Prostate gland (tissue), 2 donors: ENCODE data around the gene CHCHD3. TPM values are rescaled to one million over a fixed set of nuclear protein-coding genes. Genes with fewer than 3 reads are reported as not detected.
"Not testable (repeated sequence)": the region's sequence is repeated elsewhere in the genome, so short reads cannot be mapped to it uniquely, and the experiment has no call there.

Source experiments
- DNase-seq: peaks from one replicate; pipeline ENCODE4 v3.0.0-alpha.2; 2019; ENCODE audit warnings: low spot score
- H3K27ac ChIP-seq, 2 donors: fragments of 200-600 bp; sonication (generic); 2 replicates each; pipeline ENCODE4 v1.5.1; 2017 to 2019
- H3K27me3 ChIP-seq: fragments of 200-600 bp; sonication (generic); replicated peaks from 2 replicates; pipeline ENCODE4 v1.5.1; 2019; ENCODE audit not compliant: insufficient read depth
- H3K36me3 ChIP-seq, 2 donors: fragments of 200-600 bp; sonication (generic); 1 replicate in 1 of 2; 2 replicates in 1 of 2; pipeline versions ENCODE4 v1.5.1 to v1.8.1; 2017 to 2019
- H3K4me1 ChIP-seq: fragments of 200-600 bp; sonication (generic); replicated peaks from 2 replicates; pipeline ENCODE4 v1.5.1; 2019
- H3K4me3 ChIP-seq, 2 donors: fragments of 200-600 bp; sonication (generic); 2 replicates each; pipeline ENCODE4 v1.5.1; 2017 to 2019
- H3K9me3 ChIP-seq: fragments of 200-600 bp; sonication (generic); 2 replicates; pipeline ENCODE4 v1.5.1; 2017
- CTCF ChIP-seq, 4 experiments: fragments of 200-600 bp in 2 of 4; fragments of 450-650 bp in 2 of 4; sonication (generic) in 2 of 4; IDR thresholded peaks; 1 replicate in 3 of 4; 2 replicates in 1 of 4; pipeline ENCODE4 v1.5.1; 2016 to 2019; ENCODE audit warnings: antibody characterized with exemption in 4 of 4, mild to moderate bottlenecking in 2 of 4, moderate library complexity in 2 of 4
- POLR2A ChIP-seq: fragments of 450-650 bp; IDR thresholded peaks from one replicate; pipeline ENCODE4 v1.6.1; 2016; ENCODE audit warnings: antibody characterized with exemption, mild to moderate bottlenecking
- POLR2AphosphoS5 ChIP-seq: sonication (generic); formaldehyde crosslinking; IDR thresholded peaks from one replicate; pipeline ENCODE4 v1.6.1; 2017; ENCODE audit warnings: antibody characterized with exemption
- WGBS: methylation state at CpG from one replicate; pipeline ENCODE4 v1.1.5; 2018; 5-methylcytosine and 5-hydroxymethylcytosine counted together
- intact Hi-C: fragments of 100-400 bp; cut with DNase I; formaldehyde crosslinking; loops from one replicate; pipeline ENCODE4 v1.14.2; 2022
- total RNA-seq, 2 donors: library from RNA; depleted of rRNA; stranded (reverse); fragments of >200 nt; gene quantifications; one replicate each; pipeline ENCODE4 v1.1.0, GENCODE V29; 2016

CHCHD3 gene
- total RNA-seq, 2 donors from 2014 or later = 33.2 to 40.9 TPM

- Histone ChIP-seq H3K27me3 (no peaks in the 10 kb centered on the region), H3K9me3 (no peaks in the 10 kb centered on the region), H3K27ac (no peak overlapping the region), H3K36me3 (no peaks in the 10 kb centered on the region), H3K4me1 (no peaks in the 10 kb centered on the region), H3K4me3 (no peak overlapping the region)
- TF ChIP-seq CTCF (IDR thresholded peaks at IDR 0.05) (no peak), POLR2A (no peak), POLR2AphosphoS5 (no peak)
- WGBS = 95% methylated on average over 1 of the region's 1 CpG
- no peak for DNase-seq
- intact Hi-C loops = no loop called here
These were observed 45.6 kb downstream of the CHCHD3 start for GRCh38 chr7:133036289-133036688.

- intact Hi-C loops, H3K27ac ChIP-seq, H3K27me3 ChIP-seq, H3K4me3 ChIP-seq, H3K9me3 ChIP-seq, DNase-seq, H3K36me3 ChIP-seq, H3K4me1 ChIP-seq: not testable (repeated sequence)
- WGBS = 98% methylated on average over 10 of the region's 10 CpGs
These were observed 46.6 kb downstream of the CHCHD3 start for GRCh38 chr7:133035240-133035639.

- TF ChIP-seq CTCF (IDR thresholded peaks at IDR 0.05) (no peak), POLR2AphosphoS5 (no peak), POLR2A (no peak)
- Histone ChIP-seq H3K27ac (no peak overlapping the region), H3K9me3 (no peaks in the 10 kb centered on the region), H3K27me3 (no peaks in the 10 kb centered on the region), H3K4me3 (no peak overlapping the region), H3K36me3 (no peaks in the 10 kb centered on the region), H3K4me1 (no peaks in the 10 kb centered on the region)
- no peak for DNase-seq
- intact Hi-C loops = no loop called here
These were observed 51.5 kb downstream of the CHCHD3 start for GRCh38 chr7:133030346-133030745.

- WGBS = 81% methylated on average over 5 of the region's 5 CpGs
- no peak overlapping the region for H3K27ac ChIP-seq
- no peaks in the 10 kb centered on the region for H3K27me3 ChIP-seq
- TF ChIP-seq POLR2A (no peak), CTCF (IDR thresholded peaks at IDR 0.05) (no peak), POLR2AphosphoS5 (no peak)
- intact Hi-C loops = no loop called here
- no peaks in the 10 kb centered on the region for H3K36me3 ChIP-seq
- no peak overlapping the region for H3K4me3 ChIP-seq
- H3K9me3 ChIP-seq = no peaks in the 10 kb centered on the region
- H3K4me1 ChIP-seq = no peaks in the 10 kb centered on the region
- no peak for DNase-seq
These were observed 52.4 kb downstream of the CHCHD3 start for GRCh38 chr7:133029463-133029862.

GRCh38 chr7:133027397-133027796, 54.5 kb downstream of the CHCHD3 start:
- Histone ChIP-seq H3K4me3 (no peak overlapping the region), H3K4me1 (no peaks in the 10 kb centered on the region), H3K9me3 (no peaks in the 10 kb centered on the region), H3K36me3 (no peaks in the 10 kb centered on the region), H3K27me3 (no peaks in the 10 kb centered on the region), H3K27ac (no peak overlapping the region)
- DNase-seq = no peak
- intact Hi-C loops = no loop called here
- no peak for TF ChIP-seq CTCF (IDR thresholded peaks at IDR 0.05)
- no peak for TF ChIP-seq POLR2AphosphoS5
- TF ChIP-seq POLR2A = no peak
